SK-N-SH (cell line): ENCODE measurements around the gene NLGN1. TPM values are rescaled to one million over a fixed set of nuclear protein-coding genes. Genes with fewer than 3 reads are reported as not detected.

ENCODE experiments used
- CTCF ChIA-PET: fragments of 300-600, 350-600 bp; formaldehyde crosslinking; extraction: SDS; loops from one replicate; lab custom pipeline; 2021; lab: Yijun Ruan, JAX
- POLR2A ChIA-PET: fragments of 350-600 bp; sonication (Branson Sonifier 250); formaldehyde crosslinking; extraction: SDS; loops from one replicate; lab custom pipeline; 2020; ENCODE audit warnings: antibody characterized with exemption, inconsistent platforms; lab: Yijun Ruan, JAX
- DNase-seq: peaks from one replicate; pipeline ENCODE4 v3.0.0; 2012
- H2AFZ ChIP-seq: fragments of 200-600 bp; sonication (generic); 2 replicates; pipeline ENCODE4 v1.8.1; 2016; ENCODE audit warnings: antibody characterized with exemption, mild to moderate bottlenecking, low read depth
- H3F3A ChIP-seq: fragments of 200-600 bp; sonication (generic); replicated peaks from 2 replicates; pipeline ENCODE3; 2016; ENCODE audit warnings: antibody characterized with exemption, mild to moderate bottlenecking; ENCODE audit not compliant: insufficient read depth
- H3K27ac ChIP-seq, 2 experiments: fragments of 200-500 bp in 1 of 2; fragments of 200-600 bp in 1 of 2; sonication (Bioruptor generic) in 1 of 2; sonication (generic), shearing (Covaris generic) in 1 of 2; 2 replicates each; pipeline versions ENCODE4 v1.5.1 to v1.6.1; 2014 to 2016; ENCODE audit warnings: low read depth in 2 of 2, inconsistent platforms in 1 of 2, low read length in 1 of 2, mild to moderate bottlenecking in 1 of 2, mixed read lengths in 1 of 2
- H3K27me3 ChIP-seq: fragments of 200-600 bp; sonication (generic), shearing (Covaris generic); 2 replicates; pipeline ENCODE4 v1.6.1; 2016; ENCODE audit warnings: mixed run types; ENCODE audit not compliant: insufficient read depth
- H3K36me3 ChIP-seq, 2 experiments: fragments of 200-500 bp in 1 of 2; fragments of 200-600 bp in 1 of 2; sonication (Bioruptor generic) in 1 of 2; sonication (generic) in 1 of 2; replicated peaks in 1 of 2; 2 replicates each; pipeline versions ENCODE3 to v1.5.1; 2014 to 2016; ENCODE audit warnings: low read length in 1 of 2, mild to moderate bottlenecking in 1 of 2; ENCODE audit not compliant: insufficient read depth in 2 of 2, control insufficient read depth in 1 of 2
- H3K4me1 ChIP-seq, 2 experiments: fragments of 200-500 bp in 1 of 2; fragments of 200-600 bp in 1 of 2; sonication (Bioruptor generic) in 1 of 2; sonication (generic), shearing (Covaris generic) in 1 of 2; 2 replicates each; pipeline versions ENCODE4 v1.5.1 to v1.6.1; 2014 to 2016; ENCODE audit warnings: low read depth in 1 of 2, low read length in 1 of 2, mixed run types in 1 of 2; ENCODE audit not compliant: insufficient read depth in 2 of 2, control insufficient read depth in 1 of 2
- H3K4me2 ChIP-seq: fragments of 200-600 bp; sonication (generic), shearing (Covaris generic); 2 replicates; pipeline ENCODE4 v1.6.1; 2017; ENCODE audit warnings: mixed run types
- H3K4me3 ChIP-seq, 2 experiments: fragments of 200-500 bp in 1 of 2; fragments of 200-600 bp in 1 of 2; sonication (Bioruptor generic) in 1 of 2; sonication (generic), shearing (Covaris generic) in 1 of 2; 2 replicates each; pipeline versions ENCODE4 v1.5.1 to v1.8.1; 2014 to 2016; ENCODE audit warnings: low read depth in 2 of 2, inconsistent platforms in 1 of 2, low read length in 1 of 2, mild to moderate bottlenecking in 1 of 2, mixed read lengths in 1 of 2, moderate library complexity in 1 of 2
- H3K79me2 ChIP-seq: fragments of 200-600 bp; sonication (generic); 2 replicates; pipeline ENCODE4 v1.8.1; 2017; ENCODE audit warnings: mild to moderate bottlenecking; ENCODE audit not compliant: insufficient read depth
- H3K9ac ChIP-seq: fragments of 200-600 bp; sonication (generic); 2 replicates; pipeline ENCODE4 v1.6.1; 2017; ENCODE audit warnings: mixed run types
- H3K9me2 ChIP-seq: fragments of 200-600 bp; sonication (generic); 2 replicates; pipeline ENCODE4 v1.6.1; 2017; ENCODE audit warnings: mixed run types
- H3K9me3 ChIP-seq: fragments of 200-600 bp; sonication (generic); 2 replicates; pipeline ENCODE4 v1.6.1; 2017; ENCODE audit warnings: mixed run types, mild to moderate bottlenecking, moderate library complexity
- H4K20me1 ChIP-seq: fragments of 200-600 bp; sonication (generic); 2 replicates; pipeline ENCODE4 v1.6.1; 2017; ENCODE audit warnings: mild to moderate bottlenecking, mixed run types; ENCODE audit not compliant: insufficient read depth
- CHD2 ChIP-seq: fragments of 150-350 bp; IDR thresholded peaks from 2 replicates; pipeline ENCODE4 v1.6.1; 2018; ENCODE audit warnings: low read length; ENCODE audit not compliant: partially characterized antibody
- EP300 ChIP-seq, 2 experiments: IDR thresholded peaks; 2 replicates each; pipeline versions ENCODE4 v1.4.0 to v1.6.1; 2012; ENCODE audit warnings: borderline replicate concordance in 1 of 2, low read depth in 1 of 2, low read length in 1 of 2
- FOXJ3 ChIP-seq: sonication (generic); formaldehyde crosslinking; IDR thresholded peaks from 2 replicates; pipeline ENCODE4 v1.5.1; 2020; ENCODE audit warnings: mild to moderate bottlenecking, missing genetic modification reagents
- GABPA ChIP-seq: IDR thresholded peaks from 2 replicates; pipeline ENCODE4 v1.4.0; 2012; ENCODE audit warnings: low read depth, mild to moderate bottlenecking
- MEF2A ChIP-seq: IDR thresholded peaks from 2 replicates; pipeline ENCODE4 v1.4.0; 2012; ENCODE audit warnings: low read depth, borderline replicate concordance
- MXI1 ChIP-seq: IDR thresholded peaks from 2 replicates; pipeline ENCODE4 v1.6.1; 2012; ENCODE audit warnings: mild to moderate bottlenecking, low read depth, low read length, improper control_type of control experiment
- NFIC ChIP-seq: IDR thresholded peaks from 2 replicates; pipeline ENCODE4 v1.4.0; 2012; ENCODE audit warnings: borderline replicate concordance
- POLR2AphosphoS5 ChIP-seq: IDR thresholded peaks from 2 replicates; pipeline ENCODE4 v1.6.1; 2012; ENCODE audit warnings: low read depth, low read length
- RAD21 ChIP-seq: IDR thresholded peaks from 2 replicates; pipeline ENCODE4 v1.6.1; 2012; ENCODE audit warnings: mild to moderate bottlenecking, low read length
- REST ChIP-seq: IDR thresholded peaks from 2 replicates; pipeline ENCODE4 v1.6.1; 2012; ENCODE audit warnings: mild to moderate bottlenecking, low read depth, low read length, moderate library complexity
- RXRA ChIP-seq: IDR thresholded peaks from 2 replicates; pipeline ENCODE4 v1.4.0; 2012; ENCODE audit warnings: low read depth, mild to moderate bottlenecking, borderline replicate concordance
- SMC3 ChIP-seq: IDR thresholded peaks from 2 replicates; pipeline ENCODE4 v1.6.1; 2012; ENCODE audit warnings: low read depth, low read length, improper control_type of control experiment
- TCF12 ChIP-seq: IDR thresholded peaks from 2 replicates; pipeline ENCODE4 v1.4.0; 2012
- TEAD4 ChIP-seq: IDR thresholded peaks from 2 replicates; pipeline ENCODE4 v1.4.0; 2012; ENCODE audit warnings: mild to moderate bottlenecking, borderline replicate concordance; ENCODE audit not compliant: insufficient read depth
- USF2 ChIP-seq: fragments of 150-350 bp; IDR thresholded peaks from 2 replicates; pipeline ENCODE4 v1.6.1; 2017; ENCODE audit warnings: antibody characterized with exemption, low read length, low read depth, borderline replicate concordance
- WGBS: methylation state at CpG from one replicate; pipeline ENCODE4 v1.1.6; 2017; ENCODE audit warnings: low lambda C conversion rate; 5-methylcytosine and 5-hydroxymethylcytosine counted together
- polyA plus RNA-seq, 3 experiments: library from polyadenylated mRNA; depleted of rRNA; stranded (reverse); fragments of >200 nt; gene quantifications; 2 replicates each; pipeline ENCODE4 v1.2.3, GENCODE V29; 2012
- TF ChIP-seq, protein P1 (sequence below): fragments of 200-600 bp; sonication (generic); IDR thresholded peaks from 2 replicates; pipeline ENCODE4 v1.6.1; 2017; ENCODE audit warnings: antibody characterized with exemption, mild to moderate bottlenecking, moderate library complexity

Gene NLGN1
- polyA plus RNA-seq, 1 of the 3 experiments (the other 2 are of a cell fraction): 1.5 TPM

DNA sequence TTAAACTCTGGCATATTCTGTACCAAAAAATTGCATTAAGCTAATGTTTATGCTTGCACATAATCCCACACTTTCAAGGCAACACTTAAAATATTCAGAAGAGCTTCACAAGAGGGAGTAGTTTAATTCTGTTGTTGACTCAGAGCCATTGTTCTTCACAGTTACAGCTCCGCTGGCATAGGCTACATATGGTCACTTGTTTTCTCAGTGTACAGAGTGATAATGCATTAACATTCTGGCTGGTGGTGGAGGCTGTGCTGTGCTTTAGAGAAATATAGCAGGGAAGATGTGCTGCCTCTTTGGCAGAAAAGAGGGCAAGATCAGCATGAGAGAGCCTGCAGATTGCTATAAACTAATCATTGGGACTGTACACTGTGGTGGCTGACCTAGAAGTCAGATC, 13.3 kb downstream of the NLGN1 start:
- no peaks in the 10 kb centered on the region for H3K9me2 ChIP-seq
- H3K4me2 ChIP-seq: no peak overlapping the region
- H3K79me2 ChIP-seq: no peaks in the 10 kb centered on the region
- no peaks in the 10 kb centered on the region; a peak in 2 of 4 replicates for H3K4me1 ChIP-seq
- TF ChIP-seq CHD2: no peak
- TF ChIP-seq RAD21: no peak
- no peak for TF ChIP-seq FOXJ3 (CRISPR knock-in tag)
- TF ChIP-seq REST: no peak
- TF ChIP-seq EP300 (IDR thresholded peaks at IDR 0.05; ENCODE audit: borderline replicate concordance in 1 of 2, low read depth in 1 of 2, low read length in 1 of 2): no peak
- TF ChIP-seq MEF2A: no peak
- TF ChIP-seq, all 33 proteins: peak for 0
- Histone ChIP-seq H3K9me3 (no peaks in the 10 kb centered on the region), H3K27ac (no peak overlapping the region), H3K27me3 (no peaks in the 10 kb centered on the region), H4K20me1 (no peaks in the 10 kb centered on the region), H3K36me3 (no peaks in the 10 kb centered on the region), H3F3A (no peaks in the 10 kb centered on the region), H3K9ac (no peak overlapping the region), H3K4me3 (no peak overlapping the region), H2AFZ (no peak overlapping the region)
- ChIA-PET POLR2A (no interaction called here), CTCF (interaction anchor here (0.6 to 2.5 kb wide), 4 partner anchors 11 to 143 kb away, joined by 3 to 29 read pairs (median 14); partner anchors contain the start of gene NLGN1)
- no peak for DNase-seq
- WGBS: 100% methylated on average over 1 of the region's 1 CpG

DNA sequence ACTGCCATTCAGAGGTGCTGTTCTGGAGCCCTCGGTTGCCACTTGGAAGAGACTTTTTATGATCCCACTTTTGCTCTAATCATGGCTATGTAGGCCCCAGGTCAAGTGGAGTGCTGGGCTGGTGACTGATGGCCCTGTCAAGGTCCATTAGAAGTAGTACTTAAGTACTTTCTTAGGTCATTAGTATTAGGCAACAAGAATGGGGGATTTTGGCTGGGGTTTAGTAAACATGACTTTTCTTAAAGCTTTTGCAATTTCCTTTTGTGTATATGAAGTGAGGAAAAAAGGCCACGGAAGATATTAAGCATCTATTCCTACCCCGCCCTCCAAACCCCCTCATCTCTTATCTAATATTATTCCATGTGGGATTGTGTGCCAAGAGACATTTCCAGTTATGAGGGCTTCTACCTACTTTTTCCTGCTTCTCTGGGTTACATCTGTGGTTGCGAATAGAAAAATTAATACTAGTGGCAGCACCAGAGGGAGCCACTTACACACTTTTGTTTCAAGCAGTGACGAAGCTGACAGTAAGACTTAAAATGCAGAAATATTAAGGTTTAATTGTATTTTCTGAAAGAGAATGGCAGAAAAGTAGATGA, 13.9 kb downstream of the NLGN1 start:
- peak; percentile 37 for DNase-seq
- Histone ChIP-seq H3F3A (no peaks in the 10 kb centered on the region), H2AFZ (0 out of 2 replicates have a peak overlapping the region, but pooled peaks have one; percentile 48), H3K4me1 (no peaks in the 10 kb centered on the region; a peak in 2 of 4 replicates), H3K9me3 (no peaks in the 10 kb centered on the region), H3K4me3 (no peak overlapping the region; a peak in 1 of 4 replicates), H3K79me2 (no peaks in the 10 kb centered on the region), H4K20me1 (no peaks in the 10 kb centered on the region), H3K9me2 (no peaks in the 10 kb centered on the region), H3K4me2 (no peak overlapping the region), H3K27ac (no peak overlapping the region), H3K36me3 (no peaks in the 10 kb centered on the region), H3K9ac (no peak overlapping the region), H3K27me3 (no peaks in the 10 kb centered on the region)
- ChIA-PET POLR2A (no interaction called here), CTCF (interaction anchor here (0.6 to 2.5 kb wide), 13 partner anchors 10 to 632 kb away, joined by 3 to 29 read pairs (median 3); partner anchors contain the start of gene NLGN1)
- peak; percentile 76 for TF ChIP-seq RAD21
- no peak for TF ChIP-seq GABPA
- no peak for TF ChIP-seq POLR2AphosphoS5
- TF ChIP-seq TEAD4: no peak
- TF ChIP-seq SMC3: peak; percentile 46
- no peak for TF ChIP-seq USF2
- no peak for TF ChIP-seq EP300 (IDR thresholded peaks at IDR 0.05; ENCODE audit: borderline replicate concordance in 1 of 2, low read depth in 1 of 2, low read length in 1 of 2)
- no peak for TF ChIP-seq MXI1
- no peak for TF ChIP-seq NFIC
- TF ChIP-seq, protein P1, sequence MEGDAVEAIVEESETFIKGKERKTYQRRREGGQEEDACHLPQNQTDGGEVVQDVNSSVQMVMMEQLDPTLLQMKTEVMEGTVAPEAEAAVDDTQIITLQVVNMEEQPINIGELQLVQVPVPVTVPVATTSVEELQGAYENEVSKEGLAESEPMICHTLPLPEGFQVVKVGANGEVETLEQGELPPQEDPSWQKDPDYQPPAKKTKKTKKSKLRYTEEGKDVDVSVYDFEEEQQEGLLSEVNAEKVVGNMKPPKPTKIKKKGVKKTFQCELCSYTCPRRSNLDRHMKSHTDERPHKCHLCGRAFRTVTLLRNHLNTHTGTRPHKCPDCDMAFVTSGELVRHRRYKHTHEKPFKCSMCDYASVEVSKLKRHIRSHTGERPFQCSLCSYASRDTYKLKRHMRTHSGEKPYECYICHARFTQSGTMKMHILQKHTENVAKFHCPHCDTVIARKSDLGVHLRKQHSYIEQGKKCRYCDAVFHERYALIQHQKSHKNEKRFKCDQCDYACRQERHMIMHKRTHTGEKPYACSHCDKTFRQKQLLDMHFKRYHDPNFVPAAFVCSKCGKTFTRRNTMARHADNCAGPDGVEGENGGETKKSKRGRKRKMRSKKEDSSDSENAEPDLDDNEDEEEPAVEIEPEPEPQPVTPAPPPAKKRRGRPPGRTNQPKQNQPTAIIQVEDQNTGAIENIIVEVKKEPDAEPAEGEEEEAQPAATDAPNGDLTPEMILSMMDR: peak; percentile 72
- no peak for TF ChIP-seq RXRA
- TF ChIP-seq TCF12: no peak
- WGBS: 40% methylated on average over 5 of the region's 5 CpGs
